ENCODE data around the gene CD248.
"Not testable (repeated sequence)": the region's sequence is repeated elsewhere in the genome, so short reads cannot be mapped to it uniquely, and the experiment has no call there.

Gene CD248

GRCh38 chr11:66311965-66312548 lies 4.8 kb downstream of the CD248 start:
- peak; percentile 80 for DNase-seq

DNA sequence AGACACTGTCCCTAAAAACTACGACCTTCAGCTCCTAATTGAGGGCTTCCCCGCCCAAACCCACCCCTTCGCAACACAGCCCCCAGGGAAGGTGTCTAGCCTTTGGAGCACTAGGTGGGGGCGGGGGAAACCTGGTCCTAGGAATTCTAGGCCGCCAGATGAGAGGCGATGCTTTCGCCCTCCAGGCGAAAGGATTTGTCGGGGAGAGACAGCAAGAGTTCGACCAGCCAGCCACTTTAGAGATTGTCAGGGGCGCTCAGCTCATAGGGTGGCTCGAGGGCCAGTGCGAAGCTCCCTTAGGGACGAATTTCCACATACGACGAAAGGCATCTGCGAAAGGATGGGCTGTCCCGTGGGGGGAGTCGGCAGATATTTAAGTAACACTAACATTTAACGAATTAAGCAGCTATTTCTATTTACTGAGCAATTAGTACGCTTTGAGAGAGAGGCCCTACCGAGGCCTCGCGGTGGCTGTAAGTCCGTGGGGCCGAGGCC lies 5.3 kb downstream of the CD248 start:
- no peak for DNase-seq

- DNase-seq, result not testable (repeated sequence)
These were observed 5.9 kb downstream of the CD248 start for GRCh38 chr11:66310803-66311440.

DNA sequence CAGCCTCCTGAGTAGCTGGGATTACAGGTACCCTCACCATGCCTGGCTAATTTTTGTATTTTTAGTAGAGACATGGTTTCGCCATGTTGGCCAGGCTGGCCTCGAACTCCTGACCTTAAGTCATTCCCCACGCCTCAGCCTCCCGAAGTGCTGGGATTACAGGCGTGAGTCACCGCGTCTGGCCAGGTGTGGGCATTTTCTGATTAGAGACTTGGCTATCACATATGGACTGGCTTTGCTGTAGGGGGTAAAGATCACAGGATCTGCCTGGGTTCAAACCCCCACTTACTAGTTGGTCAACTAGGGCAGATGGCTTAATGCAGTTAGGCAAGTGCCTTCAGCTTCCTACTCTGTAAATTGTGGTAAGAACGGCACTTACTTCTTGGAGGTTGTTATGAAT lies 6.5 kb downstream of the CD248 start:
- DNase-seq, result no peak

DNA sequence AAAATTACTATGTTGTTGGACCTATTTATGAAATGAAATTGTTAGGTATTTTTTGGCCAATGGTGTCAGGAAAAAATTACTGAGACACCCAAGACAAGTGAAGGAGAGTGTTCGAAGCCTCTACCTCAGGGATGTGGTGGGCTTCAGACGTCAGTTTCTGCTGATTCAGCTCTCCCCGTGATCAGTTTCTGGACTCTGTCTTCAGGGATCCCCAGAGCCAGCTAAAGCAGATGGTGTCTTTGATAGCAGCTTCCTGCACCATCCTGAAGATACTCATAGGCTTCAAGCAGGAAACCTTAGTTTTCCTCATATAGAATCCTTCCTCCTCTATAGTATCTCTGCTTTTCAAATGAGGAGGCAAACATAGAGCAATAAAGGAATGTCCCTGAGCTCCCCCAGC lies 7.4 kb downstream of the CD248 start:
- DNase-seq, result no peak

- no peak for DNase-seq
These were observed 14.2 kb downstream of the CD248 start for GRCh38 chr11:66302656-66303055.

- DNase-seq, result no peak
These were observed 17.7 kb downstream of the CD248 start for GRCh38 chr11:66299186-66299585.

GRCh38 chr11:66297610-66298009 lies 19.2 kb downstream of the CD248 start:
- no peak for DNase-seq

DNA sequence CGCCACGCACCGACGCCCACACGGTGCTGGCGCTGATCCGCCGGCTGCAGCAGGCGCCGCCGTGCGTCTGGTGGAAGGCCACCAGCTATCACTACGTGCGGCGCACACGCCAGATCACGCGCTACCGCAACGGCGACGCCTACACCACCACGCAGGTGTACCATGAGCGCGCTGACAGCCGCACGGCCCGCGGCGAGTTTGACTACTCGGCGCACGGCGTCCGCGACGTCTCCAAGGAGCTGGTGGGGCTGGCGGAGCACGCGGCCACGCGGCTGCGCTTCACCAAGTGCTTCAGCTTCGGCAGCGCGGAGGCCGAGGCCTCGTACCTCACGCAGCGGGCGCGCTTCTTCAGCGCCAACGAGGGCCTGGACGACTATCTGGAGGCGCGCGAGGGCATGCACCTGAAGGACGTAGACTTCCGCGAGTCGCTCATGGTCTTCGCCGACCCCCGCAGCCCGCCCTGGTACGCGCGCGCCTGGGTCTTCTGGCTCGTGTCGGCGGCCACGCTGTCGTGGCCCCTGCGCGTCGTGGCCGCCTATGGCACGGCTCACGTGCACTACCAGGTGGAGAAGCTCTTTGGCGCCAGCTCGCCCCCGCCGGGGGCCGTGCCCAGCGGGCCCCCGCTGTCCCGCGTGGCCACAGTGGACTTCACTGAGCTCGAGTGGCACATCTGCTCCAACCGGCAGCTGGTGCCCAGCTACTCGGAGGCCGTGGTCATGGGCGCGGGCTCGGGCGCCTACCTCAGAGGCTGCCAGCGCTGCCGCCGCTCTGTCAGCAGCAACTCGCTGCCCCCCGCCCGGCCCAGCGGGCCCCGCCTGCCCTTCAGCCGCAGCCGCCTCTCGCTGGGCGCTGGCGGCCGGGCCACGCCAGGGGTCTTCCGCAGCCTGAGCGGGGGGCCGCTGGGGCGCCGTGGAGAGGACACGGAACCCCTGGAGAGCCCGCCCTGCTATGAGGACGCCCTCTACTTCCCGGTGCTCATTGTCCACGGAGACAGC lies 21.9 kb downstream of the CD248 start:
- no peak for DNase-seq

GRCh38 chr11:66293777-66294625 lies 22.8 kb downstream of the CD248 start:
- no peak for DNase-seq

- DNase-seq, result no peak
These were observed 23.5 kb downstream of the CD248 start for GRCh38 chr11:66293352-66293751.

DNA sequence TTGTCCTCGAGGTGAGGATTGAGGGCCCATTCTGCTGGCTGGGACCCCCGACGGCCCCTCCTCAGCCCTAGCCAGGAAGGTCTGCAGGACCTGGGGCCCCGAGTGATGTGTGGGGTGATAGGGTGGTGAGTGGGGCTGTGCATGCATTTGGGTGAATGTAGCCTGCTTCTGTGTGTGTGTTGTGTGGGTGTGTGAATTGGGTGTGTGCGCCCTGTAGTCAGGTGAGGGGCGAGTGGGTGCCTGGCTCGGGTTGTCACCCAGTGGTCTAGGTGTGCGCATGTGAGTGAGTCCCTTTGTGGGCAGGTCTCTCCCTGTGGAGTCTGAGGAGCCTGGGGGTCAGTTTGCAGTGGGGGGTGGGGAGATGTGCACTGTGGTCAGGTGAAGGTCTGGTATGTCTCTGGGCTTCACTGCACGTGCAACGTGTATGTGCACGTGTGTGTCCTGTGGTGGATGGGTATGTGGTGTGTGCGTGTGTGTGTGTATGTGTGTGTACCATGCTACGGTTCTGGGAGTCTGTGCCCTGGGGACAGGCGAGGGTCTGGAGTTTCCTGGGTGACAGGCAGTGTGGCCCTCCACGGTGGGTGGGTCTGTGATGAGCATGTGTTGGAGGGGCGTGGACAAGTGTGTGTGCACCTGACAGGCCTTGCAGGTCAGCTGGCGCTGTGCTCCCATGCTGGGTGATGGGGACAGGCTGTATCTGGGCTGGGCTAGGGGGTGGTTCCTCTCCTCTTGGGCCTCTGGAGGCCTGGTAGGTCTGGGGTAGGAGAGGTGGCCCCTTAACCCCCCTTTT lies 24.1 kb downstream of the CD248 start:
- no peak for DNase-seq

- no peak for DNase-seq
These were observed 24.9 kb downstream of the CD248 start, which contains the start of gene TMEM151A for GRCh38 chr11:66291706-66292542. Gene TMEM151A (plus strand): TSS chr11:66291894. CDS start chr11:66292014, 120 bp downstream.

- peak; percentile 31 for DNase-seq
These were observed 25.5 kb downstream of the CD248 start for GRCh38 chr11:66291303-66291705.

DNA sequence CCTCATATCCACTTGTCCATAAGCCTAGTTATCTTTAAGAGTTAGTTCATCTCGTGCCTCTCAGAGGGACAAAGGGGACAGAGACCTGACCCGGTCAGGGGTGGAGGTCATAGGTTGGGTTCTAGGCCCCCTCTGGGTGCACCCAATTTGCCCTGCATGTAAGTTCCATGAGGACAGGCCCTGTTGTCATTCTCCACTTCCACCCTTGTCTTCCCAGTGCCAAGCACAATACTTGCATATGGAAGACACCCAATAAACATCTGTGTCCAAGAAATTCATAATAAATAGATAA lies 26.6 kb downstream of the CD248 start:
- no peak for DNase-seq

- peak; percentile 72 for DNase-seq
These were observed 27.1 kb downstream of the CD248 start for GRCh38 chr11:66289548-66290329.

- DNase-seq, result peak; percentile 99
These were observed 27.9 kb downstream of the CD248 start, which contains the start of gene YIF1A for GRCh38 chr11:66288671-66289547. Gene YIF1A (minus strand): TSS chr11:66289143. CDS start chr11:66288985, 158 bp downstream.

DNA sequence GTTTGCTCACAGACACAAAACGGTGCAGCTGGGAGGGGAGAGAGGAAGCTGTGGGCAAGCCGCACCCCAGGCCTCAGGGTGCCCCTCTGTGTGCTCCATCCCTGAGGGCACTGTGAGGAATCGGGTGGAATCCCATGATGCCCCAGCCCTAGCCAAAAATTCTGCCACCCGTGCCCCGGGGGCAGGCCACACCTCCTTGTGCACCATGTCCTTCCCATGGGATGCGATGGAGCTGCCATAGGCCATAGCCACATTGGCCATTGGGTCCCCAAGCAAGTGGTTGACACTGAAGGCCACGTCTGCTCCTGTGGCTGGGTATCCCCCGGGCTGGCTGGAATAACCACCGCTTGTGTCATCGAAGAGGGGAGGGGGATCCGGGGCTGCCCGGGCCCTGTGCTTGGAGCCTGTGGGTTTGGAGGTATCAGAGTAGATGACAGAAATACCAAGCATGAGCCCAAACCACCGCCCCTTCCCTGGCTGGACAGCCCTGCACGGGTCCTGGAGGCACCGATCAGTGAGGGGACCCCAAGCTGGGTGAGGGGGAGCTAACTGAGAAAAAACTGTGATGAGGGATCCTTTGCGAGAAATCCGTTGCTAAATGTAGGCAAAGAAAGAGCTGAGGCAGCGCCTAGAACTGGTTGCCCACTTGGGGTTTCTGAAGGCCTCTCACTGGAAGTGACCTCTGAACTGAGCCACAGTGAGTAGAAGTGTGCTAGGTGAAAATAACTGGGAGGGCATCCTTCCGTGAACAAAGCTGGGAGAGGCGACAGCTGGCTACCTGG lies 28.8 kb downstream of the CD248 start:
- DNase-seq, result no peak
